Activated CD8-positive, alpha-beta T cell treated with anti-CD3 and anti-CD28 coated beads for 36 hours (primary cell): ENCODE data around the gene E2F6. TPM values are rescaled to one million over a fixed set of nuclear protein-coding genes. Genes with fewer than 3 reads are reported as not detected.

Experiments used
- ATAC-seq: fragments of 200-7000 bp; cut with Tn5 transposase; one replicate; pipeline ENCODE4 v1.10.0; 2021; ENCODE audit warnings: mild to moderate bottlenecking, moderate library complexity
- CTCF ChIA-PET: fragments of 350-600 bp; sonication (Branson Sonifier 250); formaldehyde crosslinking; loops from one replicate; lab custom pipeline; 2021; ENCODE audit warnings: antibody characterized with exemption; lab: Charles Lee
- POLR2A ChIA-PET: fragments of 350-600 bp; sonication (Branson Sonifier 250); formaldehyde crosslinking; loops from one replicate; lab custom pipeline; 2021; ENCODE audit warnings: antibody characterized with exemption; lab: Charles Lee
- DNase-seq: peaks from one replicate; pipeline ENCODE4 v3.0.0-alpha.2; 2020
- H3K27ac Mint-ChIP-seq: one replicate; pipeline ENCODE4 v1.8.0; 2021; ENCODE audit warnings: mild to moderate bottlenecking, mixed read lengths
- H3K27me3 Mint-ChIP-seq: one replicate; pipeline ENCODE4 v1.8.0; 2021; ENCODE audit warnings: mixed read lengths
- H3K36me3 Mint-ChIP-seq: one replicate; pipeline ENCODE4 v1.8.0; 2021; ENCODE audit warnings: low read depth, mixed read lengths
- H3K4me1 Mint-ChIP-seq: one replicate; pipeline ENCODE4 v1.8.0; 2021; ENCODE audit warnings: low read depth, mixed read lengths
- H3K4me3 Mint-ChIP-seq: one replicate; pipeline ENCODE4 v1.8.0; 2021; ENCODE audit warnings: mild to moderate bottlenecking, moderate library complexity, mixed read lengths
- H3K9me3 Mint-ChIP-seq: one replicate; pipeline ENCODE4 v1.8.0; 2021; ENCODE audit warnings: mixed read lengths
- intact Hi-C: fragments of 100-400 bp; cut with micrococcal nuclease; formaldehyde crosslinking; loops from one replicate; pipeline ENCODE4 v1.10.0; 2022
- total RNA-seq, 2 experiments: library from RNA; stranded (reverse); gene quantifications; one replicate each; pipeline ENCODE4 v1.2.3, GENCODE V29; 2021
- TF ChIP-seq, protein P1 (sequence below): fragments of 200-600 bp; IDR thresholded peaks from one replicate; pipeline ENCODE4 v1.8.0; 2022; ENCODE audit warnings: antibody characterized with exemption, mild to moderate bottlenecking

Gene E2F6
- total RNA-seq, 2 experiments from 2014 or later: 9.8 to 10.5 TPM

DNA sequence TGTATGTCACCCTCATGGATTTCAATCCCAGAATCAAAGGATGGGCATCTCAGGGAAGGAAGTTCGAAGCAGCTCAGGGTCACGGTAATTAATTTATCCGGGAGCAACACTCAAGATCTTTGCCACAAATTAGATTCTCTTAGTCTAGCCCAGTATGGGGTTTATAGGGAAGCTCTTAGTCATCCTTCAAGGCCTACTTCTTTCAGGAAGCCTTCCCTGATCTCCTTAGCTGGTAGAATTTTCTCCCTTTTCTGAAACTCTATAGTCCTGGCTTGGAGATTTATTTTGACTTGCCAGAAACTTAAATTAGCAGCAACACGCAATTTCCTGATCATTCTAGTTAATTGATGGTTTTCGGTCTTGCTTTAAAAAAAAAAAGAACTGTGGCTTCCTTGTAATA, 47.4 kb upstream of the E2F6 start:
- Mint-ChIP-seq H3K27me3 (peaks cover 8% of the 10 kb centered on the region), H3K9me3 (no peaks in the 10 kb centered on the region), H3K4me1 (no peaks in the 10 kb centered on the region), H3K4me3 (no peak overlapping the region), H3K27ac (no peak overlapping the region), H3K36me3 (no peaks in the 10 kb centered on the region)
- CTCF ChIA-PET: interaction anchor here (2.2 kb wide), 1 partner anchor 71 kb away, joined by 7 read pairs; no protein-coding TSS in a partner anchor
- DNase-seq (no peak), ATAC-seq (no peak)
- POLR2A ChIA-PET: no interaction called here
- TF ChIP-seq, protein P1, sequence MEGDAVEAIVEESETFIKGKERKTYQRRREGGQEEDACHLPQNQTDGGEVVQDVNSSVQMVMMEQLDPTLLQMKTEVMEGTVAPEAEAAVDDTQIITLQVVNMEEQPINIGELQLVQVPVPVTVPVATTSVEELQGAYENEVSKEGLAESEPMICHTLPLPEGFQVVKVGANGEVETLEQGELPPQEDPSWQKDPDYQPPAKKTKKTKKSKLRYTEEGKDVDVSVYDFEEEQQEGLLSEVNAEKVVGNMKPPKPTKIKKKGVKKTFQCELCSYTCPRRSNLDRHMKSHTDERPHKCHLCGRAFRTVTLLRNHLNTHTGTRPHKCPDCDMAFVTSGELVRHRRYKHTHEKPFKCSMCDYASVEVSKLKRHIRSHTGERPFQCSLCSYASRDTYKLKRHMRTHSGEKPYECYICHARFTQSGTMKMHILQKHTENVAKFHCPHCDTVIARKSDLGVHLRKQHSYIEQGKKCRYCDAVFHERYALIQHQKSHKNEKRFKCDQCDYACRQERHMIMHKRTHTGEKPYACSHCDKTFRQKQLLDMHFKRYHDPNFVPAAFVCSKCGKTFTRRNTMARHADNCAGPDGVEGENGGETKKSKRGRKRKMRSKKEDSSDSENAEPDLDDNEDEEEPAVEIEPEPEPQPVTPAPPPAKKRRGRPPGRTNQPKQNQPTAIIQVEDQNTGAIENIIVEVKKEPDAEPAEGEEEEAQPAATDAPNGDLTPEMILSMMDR: no peak
- intact Hi-C loops: no loop called here

DNA sequence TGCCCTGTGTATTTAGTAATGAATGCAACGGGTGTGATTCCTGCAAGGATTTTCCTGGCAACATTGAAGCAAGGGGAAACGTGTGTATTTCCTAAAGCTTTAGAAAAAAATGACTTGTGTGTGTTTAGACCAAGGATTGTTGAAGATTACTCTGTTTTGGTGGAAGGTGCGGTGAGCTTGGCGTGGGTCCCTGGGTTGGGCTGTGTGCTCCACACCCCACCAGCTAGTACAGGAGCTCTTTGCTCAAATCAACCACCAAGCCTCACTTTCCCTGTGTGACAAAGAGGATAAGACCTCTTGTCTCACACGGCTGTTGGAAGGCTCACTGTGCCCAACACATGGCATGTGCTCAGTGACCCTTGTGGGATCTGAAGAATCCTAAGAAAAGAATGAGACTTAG, 46.5 kb upstream of the E2F6 start:
- POLR2A ChIA-PET: no interaction called here
- no peak for ATAC-seq
- no peak overlapping the region for H3K4me3 Mint-ChIP-seq
- H3K27ac Mint-ChIP-seq: no peak overlapping the region
- intact Hi-C loops: no loop called here
- H3K9me3 Mint-ChIP-seq: no peaks in the 10 kb centered on the region
- H3K4me1 Mint-ChIP-seq: no peaks in the 10 kb centered on the region
- H3K36me3 Mint-ChIP-seq: no peaks in the 10 kb centered on the region
- no peak for DNase-seq
- CTCF ChIA-PET: interaction anchor here (0.7 to 2.2 kb wide), 4 partner anchors 72 to 388 kb away, joined by 3 to 7 read pairs (median 4); a partner anchor contains a TSS
- H3K27me3 Mint-ChIP-seq: peaks cover 8% of the 10 kb centered on the region
- TF ChIP-seq, protein P1: no peak

DNA sequence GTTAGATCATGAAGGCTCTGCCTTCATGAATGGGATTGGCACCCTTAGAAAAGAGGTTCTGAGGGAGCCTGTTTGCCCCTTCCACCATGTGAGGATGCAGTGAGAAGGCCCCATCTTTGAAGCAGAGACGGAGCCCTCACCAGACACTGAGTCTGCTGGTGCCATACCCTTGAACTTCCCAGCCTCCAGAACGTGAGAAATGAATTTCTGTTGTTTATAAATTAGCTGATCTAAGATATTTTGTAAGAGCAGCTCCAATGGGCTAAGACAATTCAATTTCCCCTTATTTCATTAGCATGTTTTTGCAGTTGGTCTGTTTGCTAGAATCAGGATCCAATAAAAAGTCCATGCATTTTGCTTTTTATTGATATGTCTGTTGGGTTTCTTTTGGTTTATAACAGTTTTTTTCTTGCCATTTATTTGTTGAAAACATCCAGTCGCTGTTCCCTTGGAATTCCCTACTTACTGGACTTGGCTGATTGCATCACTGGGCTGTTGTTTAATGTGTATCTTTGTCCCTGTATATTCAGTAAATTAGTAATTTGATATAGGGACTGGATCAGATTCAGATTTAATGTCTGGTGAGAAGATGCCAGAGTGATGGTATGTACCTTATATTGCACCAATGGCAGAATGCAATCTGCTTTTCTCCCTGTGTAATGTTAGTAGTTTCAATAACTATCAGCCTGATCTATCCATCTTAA, 43.8 kb upstream of the E2F6 start:
- no peak for ATAC-seq
- ChIA-PET CTCF (interaction anchor here (0.6 kb wide), 1 partner anchor 378 kb away, joined by 3 read pairs; no protein-coding TSS in a partner anchor), POLR2A (interaction anchor here (0.6 kb wide), 1 partner anchor 820 kb away, joined by 4 read pairs; no protein-coding TSS in a partner anchor)
- Mint-ChIP-seq H3K4me1 (no peaks in the 10 kb centered on the region), H3K27me3 (peaks cover 3% of the 10 kb centered on the region), H3K9me3 (no peaks in the 10 kb centered on the region), H3K27ac (no peak overlapping the region), H3K4me3 (no peak overlapping the region), H3K36me3 (no peaks in the 10 kb centered on the region)
- TF ChIP-seq, protein P1: no peak
- DNase-seq: no peak
- intact Hi-C loops: no loop called here

DNA sequence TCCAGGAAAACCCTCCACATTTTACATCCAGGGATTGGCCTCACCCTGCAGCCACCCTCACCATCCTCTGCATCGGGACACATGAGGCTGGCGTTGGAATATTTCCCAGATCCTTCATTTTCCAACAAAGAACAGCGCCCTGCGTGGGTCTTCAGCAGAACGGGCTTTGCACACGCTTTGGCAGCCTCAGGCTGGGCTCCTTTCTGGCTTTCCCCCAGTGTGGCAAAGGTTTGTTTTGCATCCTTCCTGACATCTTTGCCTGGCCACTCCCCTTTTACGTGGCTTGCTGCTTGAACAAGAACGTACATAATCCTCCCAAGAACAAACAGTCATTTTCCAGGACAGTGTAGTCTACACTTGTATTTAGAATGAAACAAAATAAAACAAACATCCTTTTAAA, 42.3 kb upstream of the E2F6 start:
- ATAC-seq (no peak), DNase-seq (no peak)
- intact Hi-C loops: no loop called here
- CTCF ChIA-PET: interaction anchor here (1.4 kb wide), 1 partner anchor 29 kb away, joined by 3 read pairs; no protein-coding TSS in a partner anchor
- Mint-ChIP-seq H3K9me3 (peaks cover 2% of the 10 kb centered on the region), H3K36me3 (no peaks in the 10 kb centered on the region), H3K27ac (no peak overlapping the region), H3K4me3 (no peak overlapping the region), H3K4me1 (no peaks in the 10 kb centered on the region), H3K27me3 (peaks cover 12% of the 10 kb centered on the region)
- POLR2A ChIA-PET: no interaction called here
- TF ChIP-seq, protein P1: no peak

DNA sequence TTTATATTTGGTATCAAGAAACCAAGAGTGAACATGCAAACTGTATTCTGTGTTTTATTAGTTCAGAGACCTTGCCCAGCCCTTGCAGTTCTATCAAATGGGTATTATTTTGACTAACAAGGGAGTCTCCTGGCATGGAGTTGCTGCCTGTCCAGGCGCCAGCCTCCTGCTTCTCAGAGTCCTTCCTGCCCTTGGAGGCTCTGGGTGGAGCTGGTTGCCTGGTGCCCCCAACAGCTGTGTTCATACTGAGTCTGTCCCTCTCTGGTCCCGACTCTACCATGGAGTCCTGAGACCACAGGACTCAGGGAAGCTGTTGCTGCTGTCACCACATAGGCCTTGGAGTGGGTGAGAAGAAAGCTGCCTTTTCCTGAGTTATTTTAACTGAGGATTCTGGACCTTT, 41.6 kb upstream of the E2F6 start:
- Mint-ChIP-seq H3K27me3 (peaks cover 18% of the 10 kb centered on the region), H3K9me3 (peaks cover 2% of the 10 kb centered on the region), H3K36me3 (no peaks in the 10 kb centered on the region), H3K4me1 (no peaks in the 10 kb centered on the region), H3K27ac (no peak overlapping the region), H3K4me3 (no peak overlapping the region)
- intact Hi-C loops: no loop called here
- ChIA-PET POLR2A (no interaction called here), CTCF (interaction anchor here (0.9 to 1.4 kb wide), 2 partner anchors 28 to 75 kb away, joined by 3 read pairs; no protein-coding TSS in a partner anchor)
- TF ChIP-seq, protein P1: no peak
- ATAC-seq (no peak), DNase-seq (no peak)
